Stimulated activated naive CD4-positive, alpha-beta T cell (primary cell): ENCODE measurements around the gene PHACTR3.

ENCODE experiments used
- DNase-seq, 6 experiments: peaks; one replicate each; lab custom pipeline; 2025; lab: John Stamatoyannopoulos, UW

Gene PHACTR3

DNA sequence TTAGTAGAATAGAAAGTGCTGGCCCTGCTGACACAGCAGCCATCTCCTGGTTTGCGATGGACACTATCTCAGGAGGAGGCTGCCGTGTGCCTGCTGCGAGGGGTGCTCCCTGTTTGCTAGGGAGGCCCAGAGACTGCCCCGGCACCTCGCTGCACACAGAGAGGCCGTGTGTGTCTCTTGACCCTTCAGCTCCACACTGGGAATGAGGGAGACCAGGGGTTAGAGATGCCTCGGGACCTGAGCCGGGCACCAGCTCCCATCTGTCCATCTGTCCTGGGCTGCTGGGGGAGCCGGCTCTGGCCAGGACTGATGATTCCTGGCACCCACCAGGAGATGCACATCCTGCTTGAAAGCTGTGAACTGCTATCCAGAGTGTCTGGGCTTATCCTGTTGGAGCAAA lies 18.2 kb downstream of the PHACTR3 start:
- no peak for DNase-seq

DNA sequence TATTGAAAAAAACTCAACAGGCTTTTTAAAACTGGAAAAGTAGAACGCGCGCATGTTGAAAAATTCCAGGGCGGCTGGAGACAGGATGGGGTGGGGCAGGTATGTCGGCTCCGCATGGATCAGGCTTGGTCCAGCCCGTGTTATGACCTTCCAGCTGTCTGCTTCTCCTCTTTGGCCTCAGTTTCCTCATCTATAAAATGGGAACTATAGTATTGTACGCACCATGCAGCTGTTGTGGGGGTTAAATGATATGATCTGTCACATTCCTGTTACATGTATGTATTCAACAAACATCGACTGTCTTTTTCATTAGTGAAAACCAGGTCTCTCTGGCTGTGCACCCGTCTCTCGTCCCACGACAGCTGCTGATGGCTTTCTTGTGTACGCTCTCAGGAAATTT lies 18.8 kb downstream of the PHACTR3 start:
- DNase-seq = no peak

DNA sequence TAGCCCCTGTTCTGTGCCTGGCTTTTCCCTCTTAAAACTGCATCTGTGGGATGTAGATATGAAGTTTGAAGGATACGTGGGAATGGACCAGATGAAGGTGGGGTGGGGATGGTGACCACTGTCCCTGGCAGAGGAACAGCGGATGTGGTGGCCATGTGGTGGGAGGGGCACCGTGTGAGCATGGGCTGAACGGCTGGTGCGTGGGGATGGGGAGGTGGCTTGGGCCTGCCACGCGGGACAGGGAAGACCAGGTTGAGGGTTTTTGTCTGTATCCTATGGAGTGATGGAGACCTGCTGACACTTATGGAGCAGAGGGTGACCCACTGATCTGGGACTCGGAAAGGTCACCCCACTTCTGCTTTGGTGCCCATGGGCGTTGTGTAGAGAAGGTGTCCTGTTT lies 19.2 kb downstream of the PHACTR3 start:
- no peak for DNase-seq

DNA sequence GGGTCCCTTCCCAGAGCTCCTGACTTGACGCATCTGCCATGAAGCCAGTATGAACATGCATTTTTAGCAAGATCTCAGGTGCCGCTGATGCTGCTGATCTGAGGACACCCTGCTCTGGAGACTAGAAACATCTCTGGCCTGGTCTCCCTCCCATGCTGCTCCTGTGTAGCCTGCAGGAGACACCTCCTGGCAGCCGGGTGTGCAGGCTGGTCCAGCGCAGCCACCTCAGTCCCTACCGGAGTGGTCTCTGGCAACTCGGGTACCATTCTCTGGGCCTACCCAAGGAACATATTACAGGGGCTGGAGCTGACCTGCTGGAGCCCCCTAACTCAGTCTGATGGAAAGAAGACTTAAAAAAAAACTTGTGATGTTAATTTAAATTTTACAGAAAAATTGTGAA lies 20.1 kb downstream of the PHACTR3 start:
- no peak for DNase-seq

DNA sequence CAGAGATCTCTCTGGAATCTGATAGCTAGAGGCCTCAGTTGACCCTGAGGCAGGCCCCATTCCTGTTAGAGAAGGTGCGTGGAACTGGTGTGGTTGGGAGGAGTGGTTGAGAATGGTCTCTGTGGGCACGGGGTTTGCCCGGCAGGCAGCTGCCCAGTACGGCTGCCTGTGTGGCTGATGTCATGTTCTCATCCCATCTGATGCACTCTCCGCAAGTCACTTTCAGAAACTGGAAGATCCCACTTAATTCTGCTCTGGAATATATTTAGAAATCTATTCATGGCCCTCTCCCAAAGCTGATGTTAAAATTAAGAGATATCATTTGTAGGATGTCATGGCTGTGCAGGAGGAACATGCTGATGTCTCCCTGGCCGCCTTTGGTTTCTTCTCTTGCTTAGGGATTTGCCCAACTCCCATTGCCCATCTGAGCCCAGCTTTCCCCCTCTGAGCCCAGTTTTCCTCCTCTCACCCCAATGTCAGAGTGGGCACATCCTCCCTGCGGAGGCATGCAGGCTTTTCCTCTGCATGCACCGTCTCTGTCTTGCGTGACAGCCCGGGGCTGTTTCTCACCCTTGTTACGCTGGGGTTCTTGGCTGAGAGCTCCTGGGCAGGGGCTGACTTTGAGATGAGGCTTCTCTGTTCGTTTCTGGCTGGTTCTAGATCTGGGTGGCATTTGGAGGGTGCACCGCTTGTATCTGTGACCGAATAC lies 21.0 kb downstream of the PHACTR3 start:
- no peak for DNase-seq

DNA sequence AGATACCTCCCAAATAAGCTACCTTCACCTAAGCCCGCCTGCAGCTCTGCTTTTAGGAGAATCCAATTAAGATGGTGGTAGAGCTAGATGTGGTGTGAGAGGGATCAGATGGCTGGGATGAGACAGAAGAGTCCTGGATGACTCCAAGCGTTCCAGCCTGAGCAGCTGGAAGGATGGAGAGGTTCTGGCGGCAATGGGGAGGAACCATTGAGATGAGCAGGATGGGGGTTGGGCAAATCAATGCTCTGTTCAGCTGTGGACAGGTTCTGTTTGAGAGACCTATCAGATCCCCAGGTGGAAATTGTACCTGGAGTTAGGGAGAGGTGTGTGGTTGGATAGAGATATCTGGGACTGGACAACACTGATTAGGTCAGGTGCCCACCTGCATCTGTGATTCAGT lies 23.0 kb downstream of the PHACTR3 start:
- DNase-seq = no peak

DNA sequence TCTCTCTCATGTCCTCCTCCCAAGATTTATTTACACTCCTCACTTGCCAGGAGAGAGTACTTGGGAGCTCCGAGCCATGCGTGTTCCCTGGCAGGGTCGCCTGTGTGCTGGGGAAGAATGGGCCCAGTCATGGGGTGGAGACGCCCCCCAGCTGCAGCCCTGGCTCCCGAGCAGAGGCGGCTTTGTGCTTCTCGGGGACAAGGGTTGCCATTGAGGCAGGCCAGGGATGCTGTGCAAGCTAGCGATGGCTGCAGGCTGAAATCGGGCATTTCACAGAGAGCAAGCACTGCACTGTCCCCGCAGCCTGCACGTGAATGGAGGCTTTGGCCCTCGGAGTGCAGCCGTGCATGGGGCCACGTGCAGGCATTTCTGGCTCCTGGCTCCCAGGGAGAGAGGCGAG lies 23.8 kb downstream of the PHACTR3 start:
- DNase-seq = no peak

DNA sequence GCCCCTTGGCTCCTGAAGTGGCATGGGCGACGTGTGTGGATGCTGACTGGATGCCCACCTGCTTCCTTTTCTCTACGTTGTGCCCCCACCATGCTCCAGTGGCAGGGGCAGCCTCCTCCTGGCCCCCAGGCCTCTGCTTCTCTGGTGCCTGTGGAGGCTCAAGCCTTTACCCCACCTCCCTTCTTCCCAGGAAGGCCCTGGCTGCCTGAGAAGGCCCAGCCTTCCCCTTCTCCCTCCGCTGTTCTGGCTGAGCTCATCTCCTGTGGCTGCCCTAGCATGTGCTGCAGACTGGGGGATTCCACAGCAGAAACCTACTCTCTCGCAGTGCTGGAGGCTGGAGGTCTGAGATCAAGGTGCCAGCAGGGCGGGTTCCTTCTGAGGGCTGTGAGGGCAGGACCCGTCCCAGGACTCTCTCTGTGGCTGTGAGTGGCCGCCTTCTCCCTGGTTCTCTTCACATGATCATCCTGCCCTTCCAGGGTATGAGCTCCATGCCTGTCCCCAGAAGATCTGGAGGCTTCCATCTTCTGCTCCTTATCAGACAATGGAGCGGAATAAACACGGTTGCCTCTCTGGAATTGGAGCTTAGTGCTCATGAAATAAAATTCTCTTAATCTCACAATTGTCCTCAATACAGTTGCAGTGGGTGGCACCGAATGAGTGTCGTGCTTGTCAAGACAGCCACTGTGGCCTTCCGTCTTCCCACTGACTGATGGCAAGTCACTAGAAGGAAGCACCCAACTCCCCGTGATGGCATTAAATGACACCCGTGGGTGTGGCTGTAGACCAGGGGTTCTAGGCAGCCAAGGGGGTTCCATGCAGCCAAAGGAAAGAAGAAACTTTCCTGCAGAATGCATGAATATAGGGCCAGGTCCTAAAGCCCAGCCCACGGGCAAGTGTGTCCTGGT lies 25.1 kb downstream of the PHACTR3 start:
- DNase-seq = no peak

DNA sequence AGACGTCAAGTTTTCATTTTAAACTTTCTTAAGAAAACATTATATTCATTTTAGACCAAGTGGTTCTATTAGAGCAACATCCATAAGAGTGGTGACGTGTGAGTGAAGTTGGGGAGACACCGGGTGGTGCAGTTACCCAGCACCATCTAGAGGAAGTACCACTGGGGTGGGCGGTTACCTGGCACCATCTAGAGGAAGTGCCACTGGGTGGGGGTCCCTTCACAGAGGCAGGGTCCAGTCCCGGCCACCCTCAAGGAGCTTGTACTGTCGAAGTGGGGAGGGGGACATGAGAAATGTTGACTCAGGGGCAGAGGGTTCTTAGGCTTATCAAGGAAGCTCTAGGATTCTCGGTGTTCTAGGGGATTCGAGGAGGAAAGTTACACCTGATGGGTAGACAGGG lies 26.2 kb downstream of the PHACTR3 start:
- DNase-seq = no peak

DNA sequence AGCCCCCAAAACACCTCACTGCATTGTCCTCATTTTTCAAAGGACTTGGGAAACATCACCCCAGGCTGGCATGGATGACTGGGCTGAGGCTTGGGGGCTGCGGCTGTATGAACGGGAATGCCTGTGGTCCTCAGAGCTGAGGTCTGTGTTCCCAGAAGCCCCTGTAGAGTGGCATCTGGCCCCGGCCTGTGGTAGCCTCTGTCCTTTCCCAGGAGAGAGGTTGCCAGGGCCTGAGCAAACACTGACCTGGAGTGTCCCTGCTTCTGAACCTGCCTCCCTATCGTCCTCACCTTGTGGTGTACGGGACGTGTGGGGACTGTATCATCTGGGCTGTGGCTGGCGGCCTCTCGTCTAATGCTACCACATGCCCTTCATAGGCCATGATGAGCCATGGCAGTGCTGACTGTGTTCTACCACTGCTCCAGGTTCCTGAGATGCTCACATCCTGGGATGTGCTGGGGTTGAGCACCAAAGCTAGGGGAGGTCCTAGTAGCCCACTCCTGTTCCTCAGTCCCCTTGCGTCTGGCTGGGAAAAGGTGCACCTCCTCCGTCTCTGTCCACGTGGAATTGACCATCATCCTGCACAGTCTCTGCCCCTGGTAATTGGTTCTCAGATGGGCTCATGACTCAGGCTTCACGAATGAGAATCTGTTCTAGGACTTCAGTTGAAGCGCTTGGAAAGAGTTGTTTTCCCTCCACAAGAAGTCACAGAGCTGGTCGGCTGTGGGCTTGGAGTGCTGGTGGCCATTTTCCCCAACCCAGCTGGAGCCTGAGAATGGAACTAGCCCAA lies 27.6 kb downstream of the PHACTR3 start:
- no peak for DNase-seq

DNA sequence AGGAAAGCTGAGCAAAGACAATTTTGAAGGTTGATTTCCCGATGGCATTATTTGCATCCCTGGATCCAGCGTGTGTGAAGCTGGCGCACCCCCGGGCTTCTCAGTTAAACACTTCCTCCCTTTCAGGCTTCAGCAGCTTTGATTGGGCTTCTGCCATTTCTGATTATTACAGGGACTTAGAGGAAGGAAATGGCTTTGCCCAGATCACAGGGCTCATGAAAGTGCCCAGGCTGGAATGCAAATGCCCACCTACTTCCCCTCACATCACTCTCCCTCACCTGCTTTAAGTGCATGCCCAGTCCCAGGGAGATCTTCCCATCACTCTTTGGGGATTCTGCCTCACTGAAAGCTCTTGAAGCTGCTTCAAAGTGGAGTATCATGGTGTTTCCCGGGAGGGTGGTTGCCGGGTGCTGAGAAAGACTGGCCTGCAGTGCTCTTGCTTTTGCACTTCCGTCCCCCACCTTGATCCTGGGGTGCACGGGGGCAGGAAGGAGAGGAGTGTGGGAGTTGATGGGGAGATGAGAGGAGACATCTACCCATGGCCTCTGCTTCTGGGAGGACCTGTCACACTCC lies 28.3 kb downstream of the PHACTR3 start:
- no peak for DNase-seq

DNA sequence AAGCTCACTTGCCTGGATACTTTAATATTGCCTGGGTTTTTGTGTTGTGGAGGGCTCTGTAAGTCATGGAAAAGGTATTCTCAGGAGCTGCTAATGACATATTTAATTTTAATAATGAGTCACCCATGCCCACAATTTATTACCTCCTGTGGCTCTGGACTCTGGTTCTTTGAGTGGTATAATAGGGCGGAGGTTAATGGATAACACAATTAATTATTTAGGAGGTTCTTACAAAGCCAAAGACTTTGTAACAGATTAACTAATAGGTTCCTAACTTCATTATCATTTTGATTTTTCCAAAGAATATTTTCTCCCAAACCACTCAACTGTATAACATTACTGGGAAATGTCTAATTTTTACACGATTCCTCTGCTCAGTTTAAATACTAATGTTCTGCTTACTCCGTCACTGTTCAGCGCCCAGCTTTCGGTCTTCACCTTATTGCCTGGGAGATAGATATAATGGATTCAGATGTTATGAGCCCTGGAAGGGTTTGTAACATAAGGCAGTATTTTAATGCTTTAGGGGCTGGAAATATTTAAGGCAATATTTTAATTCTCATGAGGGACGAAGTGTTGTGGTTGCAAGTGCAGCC lies 29.4 kb downstream of the PHACTR3 start:
- no peak for DNase-seq

DNA sequence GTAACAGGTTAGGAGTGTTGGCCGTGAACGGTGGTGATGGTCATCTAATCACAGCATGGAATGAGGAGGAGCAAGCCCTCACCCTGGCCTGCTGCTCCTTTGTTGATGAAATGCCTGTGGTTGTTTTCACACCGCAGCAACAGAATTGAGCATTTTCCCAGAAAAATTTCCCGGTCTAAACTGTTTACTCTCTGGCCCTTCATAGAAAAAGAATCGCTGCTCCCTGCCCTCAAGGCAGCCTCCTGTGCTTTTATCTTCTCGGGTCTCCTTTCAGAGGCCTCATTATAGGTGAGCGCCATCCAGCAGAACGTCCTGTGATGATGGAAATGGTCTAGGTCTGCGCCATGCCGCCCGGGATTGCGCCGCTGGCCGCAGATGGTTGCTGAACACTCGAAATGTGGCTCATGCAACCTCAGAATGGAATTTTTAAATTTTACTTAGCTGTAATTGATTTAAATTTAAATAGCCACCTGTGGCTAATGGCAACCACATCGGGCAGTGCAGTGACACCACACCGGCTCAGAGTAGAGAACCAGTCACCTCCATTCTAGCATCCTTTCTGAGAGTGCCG lies 30.2 kb downstream of the PHACTR3 start:
- no peak for DNase-seq

DNA sequence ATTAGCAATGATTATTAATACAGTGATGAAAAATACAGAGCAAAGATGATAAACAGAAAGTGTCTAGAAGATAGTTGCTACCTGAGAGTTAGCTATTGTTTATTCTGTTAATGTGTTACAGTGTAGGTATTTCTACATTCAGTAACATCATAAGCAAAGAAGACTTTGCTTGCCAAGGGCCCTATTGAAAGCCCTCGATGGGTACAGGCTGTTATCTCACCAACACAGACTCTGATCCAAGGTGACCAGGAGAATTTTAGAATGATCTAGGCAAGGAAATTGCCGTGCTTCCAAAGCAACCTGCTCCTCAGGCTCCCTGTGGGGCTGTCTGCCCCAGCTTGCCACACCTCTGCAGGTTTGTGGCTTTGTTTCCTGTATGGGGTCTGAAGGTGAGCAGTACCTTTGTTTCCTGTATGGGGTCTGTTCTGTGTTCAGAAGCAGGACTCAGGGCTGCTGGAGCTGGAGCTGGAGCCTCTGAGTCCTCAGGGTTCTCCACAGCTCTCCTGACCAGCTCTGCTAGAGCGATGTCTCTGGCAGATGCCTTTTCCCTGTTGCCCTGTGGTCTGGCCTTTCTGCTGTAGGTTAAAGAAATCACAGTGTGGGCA lies 32.5 kb downstream of the PHACTR3 start:
- no peak for DNase-seq

DNA sequence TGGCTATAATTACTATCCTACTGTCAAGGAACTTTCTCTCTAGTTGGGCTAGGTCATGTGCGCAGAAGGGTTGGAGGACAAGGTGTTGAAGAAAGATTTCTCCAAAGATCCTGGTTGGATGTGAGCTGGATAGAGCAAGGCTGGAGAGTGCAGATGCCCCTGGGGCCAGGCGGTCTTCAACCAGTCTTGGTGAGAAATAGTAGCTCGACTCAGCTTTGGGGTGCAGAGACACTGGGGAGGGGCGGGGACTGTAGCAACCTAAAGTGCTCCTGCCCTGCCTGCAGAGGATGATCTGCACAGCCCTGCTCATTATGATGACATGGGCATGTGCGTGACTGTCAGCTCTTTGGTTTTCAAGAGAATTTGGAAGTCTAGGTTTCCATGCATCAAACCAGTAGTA lies 35.9 kb downstream of the PHACTR3 start:
- DNase-seq = no peak

DNA sequence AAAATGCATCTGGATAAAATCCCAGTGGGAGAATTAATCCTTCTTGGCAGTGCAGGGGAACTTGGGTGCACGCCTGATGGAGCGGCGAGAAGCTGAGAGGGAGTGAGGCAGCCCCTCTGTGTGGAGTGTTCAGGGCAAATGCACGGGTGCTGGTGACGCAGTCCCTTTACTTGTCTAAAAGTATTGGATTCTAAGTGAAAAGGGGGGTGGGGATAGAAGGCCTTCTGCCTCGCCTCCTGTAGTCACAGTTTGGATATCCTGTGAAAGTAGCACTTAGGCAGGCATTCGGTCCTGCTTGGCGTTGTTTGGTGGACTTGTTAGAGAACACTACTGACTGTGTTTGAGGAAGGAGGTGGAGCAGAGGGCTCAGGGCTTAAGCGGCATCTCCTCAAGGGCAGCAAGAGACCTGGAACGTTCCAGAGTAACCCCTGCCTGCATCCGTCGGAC lies 39.3 kb downstream of the PHACTR3 start:
- DNase-seq = no peak

DNA sequence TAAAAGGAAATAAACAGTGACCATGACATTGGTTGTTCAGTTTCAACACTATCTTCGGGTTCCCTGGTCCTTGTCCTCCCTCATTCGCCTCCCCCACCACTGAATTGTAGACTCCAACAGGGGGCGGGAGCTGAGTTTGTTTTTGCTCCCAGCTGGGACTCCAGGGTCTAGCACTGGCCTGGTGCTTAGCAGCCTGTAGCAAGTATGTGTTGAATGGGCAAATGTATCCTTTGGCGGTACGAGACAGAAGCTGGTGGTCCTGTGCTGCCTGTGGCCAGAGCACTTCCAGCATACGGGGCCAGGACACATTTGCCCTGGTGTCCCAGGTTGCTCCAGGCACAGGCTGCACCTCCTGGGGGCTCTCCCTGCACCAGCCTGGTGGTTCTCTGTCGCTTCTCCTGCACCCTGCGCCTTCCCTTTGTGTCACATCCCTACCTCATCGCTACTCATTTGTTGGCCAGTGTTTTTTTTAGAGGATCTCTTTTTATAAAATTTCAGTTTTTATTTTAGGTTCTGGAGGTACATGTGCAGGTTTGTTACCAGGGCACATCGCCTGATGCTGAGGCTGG lies 40.1 kb downstream of the PHACTR3 start:
- DNase-seq = no peak

DNA sequence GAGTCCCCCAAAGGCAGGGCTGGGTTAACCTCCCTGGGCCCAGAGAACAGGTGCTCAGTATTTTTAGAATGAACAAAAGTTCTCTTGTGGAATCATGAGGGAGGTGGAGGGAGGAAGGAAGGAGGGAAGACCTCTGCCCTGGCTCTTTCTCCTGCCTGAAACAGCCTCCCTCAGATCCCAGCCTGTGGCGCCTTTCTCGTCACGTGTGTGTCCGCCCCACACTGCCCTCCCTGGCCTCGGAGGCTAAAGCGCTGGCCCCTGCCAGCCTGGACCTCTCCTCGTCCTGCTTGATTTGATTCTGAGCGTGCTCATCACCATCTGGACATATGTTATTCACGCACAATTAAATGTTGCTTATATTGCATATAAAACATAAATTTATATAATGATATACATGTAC lies 40.9 kb downstream of the PHACTR3 start:
- no peak for DNase-seq

DNA sequence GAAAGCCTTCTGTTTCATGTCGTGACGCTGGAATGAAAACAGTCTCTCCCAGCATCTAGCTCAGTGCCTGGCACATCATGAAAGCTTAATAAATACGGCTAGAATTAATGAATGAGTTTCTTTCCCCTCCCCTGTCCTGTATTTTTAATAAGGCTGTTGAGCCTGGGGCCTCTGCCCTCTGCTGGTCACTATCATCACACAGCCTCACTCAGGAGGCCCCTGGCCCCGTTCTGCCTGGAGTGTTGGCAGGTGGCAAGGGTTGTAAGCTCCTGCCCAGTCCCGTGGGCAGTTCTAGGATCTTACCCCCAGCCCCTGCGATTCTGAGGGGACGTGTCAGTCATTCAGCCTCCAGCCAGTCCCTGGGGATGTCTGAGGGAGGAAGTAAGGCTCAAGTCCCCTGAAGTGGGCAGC lies 41.4 kb downstream of the PHACTR3 start:
- no peak for DNase-seq

DNA sequence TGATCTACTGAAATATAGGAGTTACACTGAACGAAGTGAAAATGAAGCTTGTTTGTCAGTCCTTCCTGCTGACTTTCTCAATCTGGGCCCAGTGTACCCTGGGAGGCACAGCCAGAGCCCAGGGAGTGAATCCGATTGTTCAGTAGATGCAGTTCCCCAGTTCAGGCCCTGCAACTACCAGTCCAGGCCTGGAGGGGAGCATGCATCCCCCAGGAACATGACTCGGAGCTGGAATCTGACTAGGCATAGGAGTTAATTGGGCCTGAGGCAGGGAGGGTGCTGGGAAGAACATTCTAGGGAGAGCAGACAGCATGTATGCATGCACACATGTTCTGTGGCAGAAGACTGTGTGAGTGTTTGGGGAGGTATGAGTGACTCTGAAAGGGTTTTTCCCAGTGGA lies 42.1 kb downstream of the PHACTR3 start:
- no peak for DNase-seq

DNA sequence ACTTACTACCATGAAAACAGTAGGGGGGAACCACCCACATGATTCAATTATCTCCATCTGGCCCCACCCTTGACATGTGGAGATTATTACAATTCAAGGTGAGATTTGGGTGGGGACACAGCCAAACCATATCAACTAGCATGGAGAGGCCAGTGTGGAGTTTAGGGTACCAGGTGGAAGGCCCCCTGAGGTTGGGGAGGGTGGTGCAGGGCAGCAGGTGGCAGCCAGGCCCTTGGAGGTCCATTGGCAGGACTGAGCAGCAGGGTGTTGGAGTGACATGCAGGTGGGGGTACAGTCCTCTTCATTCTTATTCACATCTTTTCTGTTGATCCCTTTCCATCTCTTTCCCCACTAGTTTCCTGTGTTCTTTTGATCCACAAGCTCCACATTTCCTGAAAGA lies 42.9 kb downstream of the PHACTR3 start:
- no peak for DNase-seq
